Vagina (tissue), 2 donors: ENCODE data around the gene GSTA4. TPM values are rescaled to one million over a fixed set of nuclear protein-coding genes. Genes with fewer than 3 reads are reported as not detected.

ENCODE experiments used
- DNase-seq, 2 donors: peaks; one replicate each; pipeline ENCODE4 v3.0.0-alpha.2; 2017; ENCODE audit errors: extremely low spot score in 2 of 2
- H3K27ac ChIP-seq: fragments of 200-600 bp; sonication (generic); one replicate; pipeline ENCODE4 v1.5.1; 2019
- H3K27me3 ChIP-seq: fragments of 200-600 bp; sonication (generic); one replicate; pipeline ENCODE4 v1.5.1; 2019
- H3K36me3 ChIP-seq, 2 donors: fragments of 200-600 bp; sonication (generic); one replicate each; pipeline ENCODE4 v1.5.1; 2017 to 2019
- H3K4me1 ChIP-seq: fragments of 200-600 bp; sonication (generic); one replicate; pipeline ENCODE4 v1.5.1; 2019
- H3K4me3 ChIP-seq, 2 donors: fragments of 200-600 bp; sonication (generic); 1 replicate in 1 of 2; 2 replicates in 1 of 2; pipeline ENCODE4 v1.5.1; 2016 to 2019
- H3K9me3 ChIP-seq: fragments of 200-600 bp; sonication (generic); one replicate; pipeline ENCODE4 v1.5.1; 2019
- CTCF ChIP-seq, 3 experiments: fragments of 450-650 bp in 2 of 3; fragments of 200-600 bp in 1 of 3; sonication (generic) in 1 of 3; IDR thresholded peaks; one replicate each; pipeline ENCODE4 v1.5.1; 2017 to 2019; ENCODE audit warnings: antibody characterized with exemption in 3 of 3, mild to moderate bottlenecking in 2 of 3, moderate library complexity in 2 of 3
- POLR2A ChIP-seq, 2 donors: fragments of 450-650 bp; IDR thresholded peaks; one replicate each; pipeline ENCODE4 v1.6.1; 2017; ENCODE audit warnings: antibody characterized with exemption in 2 of 2, mild to moderate bottlenecking in 2 of 2, moderate library complexity in 2 of 2
- POLR2AphosphoS5 ChIP-seq, 2 donors: sonication (generic); formaldehyde crosslinking; IDR thresholded peaks; one replicate each; pipeline ENCODE4 v1.9.0; 2017; ENCODE audit warnings: antibody characterized with exemption in 2 of 2, mild to moderate bottlenecking in 2 of 2, low read depth in 1 of 2; ENCODE audit not compliant: insufficient read depth in 1 of 2
- intact Hi-C: fragments of 100-400 bp; cut with DNase I; formaldehyde crosslinking; loops from one replicate; pipeline ENCODE4 v1.15.1; 2023
- total RNA-seq: library from RNA; depleted of rRNA; stranded (reverse); fragments of >200 nt; gene quantifications from one replicate; pipeline ENCODE4 v1.2.3, GENCODE V29; 2016

The GSTA4 gene
- total RNA-seq, 1 donor from 2014 or later: 57.7 TPM

- Histone ChIP-seq H3K27ac (peak overlapping the region; percentile 91), H3K4me3 (peak overlapping the region; percentile 63 to 71), H3K36me3 (no peaks in the 10 kb centered on the region), H3K27me3 (no peaks in the 10 kb centered on the region), H3K4me1 (peaks cover 32% of the 10 kb centered on the region), H3K9me3 (no peaks in the 10 kb centered on the region)
- no peak for DNase-seq
- intact Hi-C loops: loop anchor here (2.0 kb wide), 1 partner anchor 71 kb away; the partner anchor contains the start of gene FBXO9
- TF ChIP-seq POLR2A (IDR thresholded peaks at IDR 0.05): no peak
- TF ChIP-seq POLR2AphosphoS5 (IDR thresholded peaks at IDR 0.05; ENCODE audit: insufficient read depth in 1 of 2, low read depth in 1 of 2): no peak
- TF ChIP-seq CTCF (IDR thresholded peaks at IDR 0.05): no peak
Measured at GRCh38 chr6:52994031-52994838, 849 bp downstream of the GSTA4 start.

- TF ChIP-seq CTCF (IDR thresholded peaks at IDR 0.05) (no peak), POLR2A (IDR thresholded peaks at IDR 0.05) (no peak), POLR2AphosphoS5 (IDR thresholded peaks at IDR 0.05; ENCODE audit: insufficient read depth in 1 of 2, low read depth in 1 of 2) (peak in 1 of 2 donors; percentile 28)
- intact Hi-C loops: no loop called here
Measured at GRCh38 chr6:52992980-52993920, 1.8 kb downstream of the GSTA4 start.

GRCh38 chr6:52990342-52990741 is 4.7 kb downstream of the GSTA4 start:
- Histone ChIP-seq H3K4me1 (peaks cover 23% of the 10 kb centered on the region), H3K27me3 (no peaks in the 10 kb centered on the region), H3K27ac (no peak overlapping the region), H3K36me3 (peaks cover 0 to 8% of the 10 kb centered on the region in 2 donors), H3K4me3 (no peak overlapping the region), H3K9me3 (no peaks in the 10 kb centered on the region)
- DNase-seq: no peak
- intact Hi-C loops: no loop called here
- TF ChIP-seq CTCF (IDR thresholded peaks at IDR 0.05) (no peak), POLR2A (IDR thresholded peaks at IDR 0.05) (no peak), POLR2AphosphoS5 (IDR thresholded peaks at IDR 0.05; ENCODE audit: insufficient read depth in 1 of 2, low read depth in 1 of 2) (peak in 1 of 2 donors; percentile 36)

More at GRCh38 chr6:52992980-52993920, 1.8 kb downstream of the GSTA4 start:
- DNase-seq: no peak
- no peaks in the 10 kb centered on the region for H3K27me3 ChIP-seq
- peaks cover 32% of the 10 kb centered on the region for H3K4me1 ChIP-seq
- H3K36me3 ChIP-seq: peaks cover 0 to 8% of the 10 kb centered on the region in 2 donors
- H3K4me3 ChIP-seq: peak overlapping the region; percentile 63 to 71
- no peaks in the 10 kb centered on the region for H3K9me3 ChIP-seq
- H3K27ac ChIP-seq: peak overlapping the region; percentile 91

GRCh38 chr6:52985228-52985627 is 9.9 kb downstream of the GSTA4 start:
- DNase-seq: no peak
- Histone ChIP-seq H3K27me3 (no peaks in the 10 kb centered on the region), H3K4me3 (no peak overlapping the region), H3K27ac (no peak overlapping the region), H3K9me3 (no peaks in the 10 kb centered on the region), H3K36me3 (peaks cover 0 to 39% of the 10 kb centered on the region in 2 donors), H3K4me1 (no peaks in the 10 kb centered on the region)
- intact Hi-C loops: no loop called here
- TF ChIP-seq CTCF (IDR thresholded peaks at IDR 0.05) (no peak), POLR2AphosphoS5 (IDR thresholded peaks at IDR 0.05; ENCODE audit: insufficient read depth in 1 of 2, low read depth in 1 of 2) (no peak), POLR2A (IDR thresholded peaks at IDR 0.05) (no peak)
